ENCODE results near the gene HSPH1.

The HSPH1 gene

DNA sequence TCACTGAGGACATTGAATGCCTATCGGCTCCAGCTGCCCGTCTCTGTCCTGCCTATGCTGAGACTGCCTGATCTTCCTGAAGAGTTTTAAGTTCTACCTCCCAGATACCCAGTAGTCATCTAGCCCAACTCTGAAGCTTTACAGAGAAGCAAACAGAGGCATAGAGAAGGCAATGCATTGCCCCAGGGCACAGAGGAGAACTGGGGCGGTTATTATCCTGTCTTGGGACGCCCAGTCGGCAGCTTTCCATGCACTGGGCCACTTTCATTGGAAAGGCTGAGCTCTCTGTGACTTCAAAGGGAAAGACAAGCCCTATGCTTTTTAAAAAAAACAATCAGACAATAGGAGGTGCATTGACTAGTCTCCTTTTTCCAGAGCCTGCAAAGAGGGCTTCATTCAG, 71.6 kb downstream of the HSPH1 start:
- H3K9me3 ChIP-seq (ENCODE audit: insufficient read depth, low read length), result no peaks in the 10 kb centered on the region
- no peaks in the 10 kb centered on the region for H4K20me1 ChIP-seq (ENCODE audit: insufficient read depth, low read length)
- no peak overlapping the region for H3K4me3 ChIP-seq (ENCODE audit: low read length)
- no peak overlapping the region for H3K9ac ChIP-seq (ENCODE audit: low read length)
- H3K4me2 ChIP-seq (ENCODE audit: low read length), result no peak overlapping the region
- H3K4me1 ChIP-seq (ENCODE audit: low read length), result no peaks in the 10 kb centered on the region
- H3K36me3 ChIP-seq (replicated peaks; ENCODE audit: low read depth, low read length), result no peaks in the 10 kb centered on the region
- H3K79me2 ChIP-seq (ENCODE audit: low read length), result no peaks in the 10 kb centered on the region
- H2AFZ ChIP-seq (ENCODE audit: low read depth, low read length), result no peak overlapping the region
- H3K27me3 ChIP-seq (ENCODE audit: low read depth, low read length), result peaks cover 46% of the 10 kb centered on the region
- no peak overlapping the region for H3K27ac ChIP-seq (ENCODE audit: low read length)
- TF ChIP-seq EZH2phosphoT487 (IDR thresholded peaks at IDR 0.05; ENCODE audit: low read depth), result no peak
- TF ChIP-seq, protein P1, sequence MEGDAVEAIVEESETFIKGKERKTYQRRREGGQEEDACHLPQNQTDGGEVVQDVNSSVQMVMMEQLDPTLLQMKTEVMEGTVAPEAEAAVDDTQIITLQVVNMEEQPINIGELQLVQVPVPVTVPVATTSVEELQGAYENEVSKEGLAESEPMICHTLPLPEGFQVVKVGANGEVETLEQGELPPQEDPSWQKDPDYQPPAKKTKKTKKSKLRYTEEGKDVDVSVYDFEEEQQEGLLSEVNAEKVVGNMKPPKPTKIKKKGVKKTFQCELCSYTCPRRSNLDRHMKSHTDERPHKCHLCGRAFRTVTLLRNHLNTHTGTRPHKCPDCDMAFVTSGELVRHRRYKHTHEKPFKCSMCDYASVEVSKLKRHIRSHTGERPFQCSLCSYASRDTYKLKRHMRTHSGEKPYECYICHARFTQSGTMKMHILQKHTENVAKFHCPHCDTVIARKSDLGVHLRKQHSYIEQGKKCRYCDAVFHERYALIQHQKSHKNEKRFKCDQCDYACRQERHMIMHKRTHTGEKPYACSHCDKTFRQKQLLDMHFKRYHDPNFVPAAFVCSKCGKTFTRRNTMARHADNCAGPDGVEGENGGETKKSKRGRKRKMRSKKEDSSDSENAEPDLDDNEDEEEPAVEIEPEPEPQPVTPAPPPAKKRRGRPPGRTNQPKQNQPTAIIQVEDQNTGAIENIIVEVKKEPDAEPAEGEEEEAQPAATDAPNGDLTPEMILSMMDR (IDR thresholded peaks at IDR 0.05; ENCODE audit: low read depth, low read length), result no peak

DNA sequence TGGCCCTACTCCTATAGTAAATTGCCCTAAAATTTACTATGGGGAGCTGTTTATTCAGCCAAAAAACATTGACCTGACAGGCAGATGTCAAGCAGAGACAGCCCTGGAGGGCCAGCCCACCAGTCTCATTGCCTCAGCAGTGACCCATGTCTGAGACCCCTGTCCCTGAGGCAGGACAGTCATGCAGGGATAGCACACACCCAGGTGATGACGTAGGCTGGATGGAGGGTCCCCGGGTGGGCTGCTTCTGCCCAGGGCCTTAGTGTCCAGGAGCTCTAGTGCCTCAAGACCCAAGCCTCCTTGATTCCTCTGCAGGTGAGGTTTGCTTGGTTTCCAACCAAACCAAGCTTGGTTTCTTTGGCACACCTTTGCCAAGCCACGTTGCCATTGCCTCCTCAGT, 72.1 kb downstream of the HSPH1 start:
- Histone ChIP-seq H3K79me2 (ENCODE audit: low read length) (no peaks in the 10 kb centered on the region), H3K27ac (ENCODE audit: low read length) (no peak overlapping the region), H3K4me1 (ENCODE audit: low read length) (no peaks in the 10 kb centered on the region), H3K27me3 (ENCODE audit: low read depth, low read length) (peaks cover 41% of the 10 kb centered on the region), H3K36me3 (replicated peaks; ENCODE audit: low read depth, low read length) (no peaks in the 10 kb centered on the region), H3K4me2 (ENCODE audit: low read length) (no peak overlapping the region), H3K9me3 (ENCODE audit: insufficient read depth, low read length) (no peaks in the 10 kb centered on the region), H3K9ac (ENCODE audit: low read length) (no peak overlapping the region), H2AFZ (ENCODE audit: low read depth, low read length) (no peak overlapping the region), H3K4me3 (ENCODE audit: low read length) (no peak overlapping the region), H4K20me1 (ENCODE audit: insufficient read depth, low read length) (no peaks in the 10 kb centered on the region)
- TF ChIP-seq EZH2phosphoT487 (IDR thresholded peaks at IDR 0.05; ENCODE audit: low read depth), result no peak
- TF ChIP-seq, protein P1 (IDR thresholded peaks at IDR 0.05; ENCODE audit: low read depth, low read length), result no peak

DNA sequence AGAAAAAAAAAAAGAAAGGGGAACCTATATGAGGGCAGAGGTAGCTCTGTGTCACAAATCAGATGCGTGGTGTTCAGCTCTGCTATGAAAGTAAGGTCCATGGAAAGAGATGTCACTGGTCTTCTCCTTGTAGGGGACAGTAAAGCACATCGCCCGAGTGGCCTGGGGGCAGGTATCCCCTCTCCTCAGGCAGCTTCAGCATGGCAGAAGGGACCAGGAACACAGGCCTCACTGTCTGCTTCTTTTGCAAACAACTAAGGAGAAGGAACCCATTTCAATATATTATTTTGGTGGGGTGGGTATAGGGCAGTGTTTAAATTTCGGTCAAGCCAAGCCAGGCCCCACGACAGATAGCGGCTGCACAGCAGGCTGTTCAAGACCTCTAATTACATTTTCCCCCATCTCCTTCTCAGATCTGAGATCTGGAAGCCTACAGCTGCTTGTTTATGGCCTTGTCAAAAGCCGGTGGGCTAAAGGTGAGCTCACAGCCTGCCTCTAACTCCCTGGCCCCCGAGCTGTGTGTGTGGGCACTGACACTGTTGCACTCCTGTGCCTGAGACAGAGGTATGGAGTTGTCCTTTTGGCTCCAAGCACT, 72.8 kb downstream of the HSPH1 start:
- H3K36me3 ChIP-seq (replicated peaks; ENCODE audit: low read depth, low read length), result no peaks in the 10 kb centered on the region
- no peaks in the 10 kb centered on the region for H3K9me3 ChIP-seq (ENCODE audit: insufficient read depth, low read length)
- no peak for TF ChIP-seq EZH2phosphoT487 (IDR thresholded peaks at IDR 0.05; ENCODE audit: low read depth)
- TF ChIP-seq, protein P1 (IDR thresholded peaks at IDR 0.05; ENCODE audit: low read depth, low read length), result no peak
- no peak overlapping the region for H3K4me2 ChIP-seq (ENCODE audit: low read length)
- no peak overlapping the region for H3K9ac ChIP-seq (ENCODE audit: low read length)
- no peaks in the 10 kb centered on the region for H4K20me1 ChIP-seq (ENCODE audit: insufficient read depth, low read length)
- H3K27ac ChIP-seq (ENCODE audit: low read length), result no peak overlapping the region
- no peak overlapping the region for H2AFZ ChIP-seq (ENCODE audit: low read depth, low read length)
- H3K4me3 ChIP-seq (ENCODE audit: low read length), result no peak overlapping the region
- H3K79me2 ChIP-seq (ENCODE audit: low read length), result no peaks in the 10 kb centered on the region
- H3K4me1 ChIP-seq (ENCODE audit: low read length), result no peaks in the 10 kb centered on the region
- peaks cover 44% of the 10 kb centered on the region for H3K27me3 ChIP-seq (ENCODE audit: low read depth, low read length)

Measured in OCI-LY3 (cell line).